Mammary epithelial cell (primary cell): ENCODE measurements around the gene NEURL3.

Experiments used
- CTCF ChIP-seq, 2 donors: IDR thresholded peaks in 1 of 2; conservative IDR thresholded peaks in 1 of 2; 2 replicates each; pipeline ENCODE4 v1.5.1; 2011 to 2012; ENCODE audit warnings: inconsistent platforms in 2 of 2, low read length in 2 of 2, mild to moderate bottlenecking in 2 of 2, control low read depth in 1 of 2, low read depth in 1 of 2; ENCODE audit not compliant: insufficient read depth in 1 of 2; ENCODE audit errors: extremely low read depth in 1 of 2
- EZH2 ChIP-seq: IDR thresholded peaks from 2 replicates; pipeline ENCODE4 v1.6.1; 2012; ENCODE audit warnings: low read length, inconsistent platforms, borderline replicate concordance

GRCh38 chr2:96464061-96464460 lies 41.1 kb downstream of the NEURL3 start:
- TF ChIP-seq CTCF (conservative IDR thresholded peaks at IDR 0.05 in 1 of 2, IDR thresholded peaks at IDR 0.05 in 1 of 2; ENCODE audit: extremely low read depth in 1 of 2, insufficient read depth in 1 of 2, low read depth in 1 of 2, low read length in 2 of 2) (no peak), EZH2 (no peak)
